MM.1S (cell line): ENCODE results near the gene PRDM10.

Experiments
- EZH2 ChIP-seq: fragments of 300-600 bp; sonication (generic); optimal IDR thresholded peaks from 2 replicates; pipeline ENCODE3; 2017; ENCODE audit warnings: low read depth, mild to moderate bottlenecking, antibody characterized with exemption, low read length, mixed read lengths
- EZH2phosphoT487 ChIP-seq: fragments of 300-600 bp; sonication (generic); IDR thresholded peaks from 2 replicates; pipeline ENCODE4 v1.6.1; 2018; ENCODE audit warnings: antibody characterized with exemption, low read length
- TF ChIP-seq, protein P1 (sequence below): fragments of 300-600 bp; sonication (generic); IDR thresholded peaks from 2 replicates; pipeline ENCODE4 v1.5.1; 2016; ENCODE audit warnings: antibody characterized with exemption, low read length, mixed read lengths

- no peak for TF ChIP-seq EZH2phosphoT487
- TF ChIP-seq EZH2, result no peak
- TF ChIP-seq, protein P1, sequence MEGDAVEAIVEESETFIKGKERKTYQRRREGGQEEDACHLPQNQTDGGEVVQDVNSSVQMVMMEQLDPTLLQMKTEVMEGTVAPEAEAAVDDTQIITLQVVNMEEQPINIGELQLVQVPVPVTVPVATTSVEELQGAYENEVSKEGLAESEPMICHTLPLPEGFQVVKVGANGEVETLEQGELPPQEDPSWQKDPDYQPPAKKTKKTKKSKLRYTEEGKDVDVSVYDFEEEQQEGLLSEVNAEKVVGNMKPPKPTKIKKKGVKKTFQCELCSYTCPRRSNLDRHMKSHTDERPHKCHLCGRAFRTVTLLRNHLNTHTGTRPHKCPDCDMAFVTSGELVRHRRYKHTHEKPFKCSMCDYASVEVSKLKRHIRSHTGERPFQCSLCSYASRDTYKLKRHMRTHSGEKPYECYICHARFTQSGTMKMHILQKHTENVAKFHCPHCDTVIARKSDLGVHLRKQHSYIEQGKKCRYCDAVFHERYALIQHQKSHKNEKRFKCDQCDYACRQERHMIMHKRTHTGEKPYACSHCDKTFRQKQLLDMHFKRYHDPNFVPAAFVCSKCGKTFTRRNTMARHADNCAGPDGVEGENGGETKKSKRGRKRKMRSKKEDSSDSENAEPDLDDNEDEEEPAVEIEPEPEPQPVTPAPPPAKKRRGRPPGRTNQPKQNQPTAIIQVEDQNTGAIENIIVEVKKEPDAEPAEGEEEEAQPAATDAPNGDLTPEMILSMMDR, result no peak
Measured at GRCh38 chr11:129998905-129999304, 3.7 kb downstream of the PRDM10 start.
